NCI-H2081 treated with DMSO at 0.1 percent for 48 hours (cell line): Measurements from ENCODE around the gene DCDC2C.

Experiments
- DNase-seq: peaks from one replicate; lab custom pipeline; 2025; lab: John Stamatoyannopoulos, UW

The DCDC2C gene

GRCh38 chr2:3743951-3744555, 40.7 kb downstream of the DCDC2C start:
- DNase-seq = no peak

GRCh38 chr2:3745920-3746319, 42.5 kb downstream of the DCDC2C start:
- DNase-seq = no peak

GRCh38 chr2:3747032-3747654, 43.8 kb downstream of the DCDC2C start:
- no peak for DNase-seq

DNA sequence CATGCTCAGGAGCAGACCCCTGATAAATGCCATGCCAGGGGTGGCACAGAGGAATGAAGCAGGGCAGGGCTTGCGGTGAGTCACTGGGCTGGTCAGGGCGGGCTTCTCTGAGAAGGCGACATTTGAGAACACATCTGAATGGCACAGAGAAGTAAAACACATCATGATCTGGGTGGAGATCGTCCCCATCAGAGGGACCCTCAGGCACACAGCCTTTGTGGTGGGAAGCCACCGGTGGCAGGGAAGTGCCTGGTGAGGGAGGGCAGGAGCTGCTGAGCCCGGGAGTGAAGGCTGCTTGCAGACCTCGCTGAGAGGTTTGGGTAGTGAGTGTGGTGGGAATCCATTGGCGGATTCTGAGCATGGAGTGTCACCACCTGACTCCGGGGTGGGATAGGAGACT, 44.5 kb downstream of the DCDC2C start:
- DNase-seq = no peak

DNA sequence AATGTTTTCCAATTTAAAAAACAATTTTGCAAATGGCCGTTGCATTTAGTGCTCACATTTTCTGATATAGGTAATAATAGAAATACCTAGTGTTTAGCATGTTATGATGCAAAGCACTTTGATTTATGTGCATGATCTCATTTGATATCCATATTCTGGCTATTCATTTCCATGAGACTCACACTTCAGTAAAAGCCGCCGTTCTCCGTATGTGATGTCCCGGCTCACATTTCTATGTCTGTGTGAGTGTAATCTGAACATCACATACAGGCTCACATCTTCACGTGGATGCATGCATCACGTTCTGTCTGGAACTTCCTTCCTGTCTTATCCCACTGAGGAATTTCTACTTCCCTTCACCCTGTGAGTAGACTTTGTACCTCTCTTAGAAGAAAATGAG, 45.8 kb downstream of the DCDC2C start:
- no peak for DNase-seq

- no peak for DNase-seq
Observed at GRCh38 chr2:3751251-3751650, 47.9 kb downstream of the DCDC2C start.

DNA sequence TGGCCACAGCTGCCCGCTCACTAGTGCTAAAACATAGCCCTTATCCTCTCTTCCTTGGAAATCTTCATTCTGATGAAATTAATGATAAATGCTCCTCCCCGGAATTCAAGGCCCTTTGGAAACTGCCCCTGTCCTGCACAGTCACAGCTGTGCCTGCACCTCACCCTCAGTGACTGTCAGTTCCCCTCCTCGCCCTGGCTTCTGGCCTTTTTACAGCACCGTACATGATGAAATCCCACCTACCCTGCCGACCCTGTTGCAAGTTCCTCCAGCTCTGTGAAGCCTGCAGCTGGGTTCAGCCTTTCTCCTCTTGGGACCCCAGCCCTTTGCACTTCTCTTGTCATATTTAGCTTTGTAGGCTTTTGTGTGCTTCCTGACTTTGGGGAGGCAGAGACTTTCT, 48.4 kb downstream of the DCDC2C start:
- no peak for DNase-seq

GRCh38 chr2:3752376-3752775, 49.0 kb downstream of the DCDC2C start:
- no peak for DNase-seq

- no peak for DNase-seq
Observed at GRCh38 chr2:3753561-3753960, 50.2 kb downstream of the DCDC2C start.

DNA sequence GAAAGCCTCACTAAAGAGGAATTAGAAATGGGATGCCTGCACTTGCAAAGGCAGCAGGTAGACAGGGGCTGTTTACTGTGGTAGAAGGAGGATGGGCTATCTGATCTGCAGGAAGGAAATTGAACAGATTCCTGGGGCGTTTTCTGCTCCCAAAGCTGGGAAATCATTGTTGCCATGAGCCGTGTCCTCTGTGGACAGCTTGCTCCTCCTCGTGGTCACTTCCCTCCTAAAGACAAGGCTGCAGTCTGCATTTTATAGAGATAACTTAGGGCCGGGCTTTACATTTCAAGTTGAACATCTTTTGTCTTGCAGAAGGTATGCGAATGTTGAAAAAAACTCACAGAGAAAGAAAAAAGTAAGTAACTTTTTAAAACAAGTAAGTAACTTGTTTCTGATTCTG, 50.9 kb downstream of the DCDC2C start:
- no peak for DNase-seq

- no peak for DNase-seq
Observed at GRCh38 chr2:3754795-3755194, 51.4 kb downstream of the DCDC2C start.

DNA sequence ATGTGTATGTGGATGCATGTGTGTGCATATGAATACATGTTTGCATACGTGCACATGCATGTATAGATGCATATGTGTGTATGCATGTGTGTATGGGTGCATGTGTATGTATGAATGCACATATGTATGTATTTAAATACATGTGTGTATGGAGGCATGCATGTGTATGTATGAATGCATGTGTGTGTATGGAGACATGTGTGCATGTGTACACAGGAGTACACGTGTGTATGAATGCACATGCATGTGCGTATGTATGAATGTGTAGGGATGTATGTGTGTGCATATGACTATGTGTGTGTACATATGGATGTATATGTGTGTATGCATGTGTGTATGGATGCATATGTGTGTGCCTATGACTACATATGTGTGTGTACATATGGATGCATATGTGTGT, 51.9 kb downstream of the DCDC2C start:
- no peak for DNase-seq

DNA sequence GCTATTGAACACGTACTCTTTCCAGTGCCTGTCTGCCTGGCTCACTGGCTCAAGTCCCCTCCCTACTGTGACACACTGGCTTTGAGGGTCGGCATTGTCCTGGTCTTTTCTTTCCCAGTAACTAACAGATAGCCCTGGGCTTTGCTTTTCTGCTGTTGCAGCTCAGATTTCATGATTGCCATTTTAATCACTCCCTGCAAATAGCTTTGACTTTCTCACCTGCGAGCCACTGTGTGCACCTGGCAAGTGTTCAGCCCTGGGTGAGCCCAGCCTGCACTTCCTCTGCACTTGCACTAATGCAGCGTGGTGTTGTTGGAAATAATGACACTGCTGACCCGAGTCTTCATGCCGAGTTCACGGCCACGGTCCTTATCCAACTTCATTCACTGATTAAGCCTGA, 52.9 kb downstream of the DCDC2C start:
- peak; percentile 83 for DNase-seq

GRCh38 chr2:3758906-3759305, 55.5 kb downstream of the DCDC2C start:
- DNase-seq = no peak

DNA sequence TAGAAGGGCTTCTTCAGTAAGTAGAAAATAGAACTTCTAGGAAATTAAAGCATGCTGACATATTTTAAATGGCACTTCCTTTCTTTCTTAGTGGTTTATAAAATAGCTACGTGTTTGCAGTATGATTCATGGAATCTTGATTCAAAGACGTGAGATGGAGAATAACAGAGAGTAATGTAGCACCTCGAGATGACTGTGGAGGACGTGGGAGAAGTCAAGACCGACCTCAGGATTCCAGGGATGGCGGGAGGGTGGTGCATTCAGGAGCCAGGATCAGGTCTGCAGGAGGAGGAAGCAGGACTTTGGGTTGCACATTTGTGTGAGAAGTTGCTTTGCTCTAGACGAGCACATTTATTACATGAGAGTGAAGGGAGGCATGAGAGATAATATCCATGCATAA, 56.0 kb downstream of the DCDC2C start:
- DNase-seq = no peak

GRCh38 chr2:3759761-3760160, 56.4 kb downstream of the DCDC2C start:
- no peak for DNase-seq

DNA sequence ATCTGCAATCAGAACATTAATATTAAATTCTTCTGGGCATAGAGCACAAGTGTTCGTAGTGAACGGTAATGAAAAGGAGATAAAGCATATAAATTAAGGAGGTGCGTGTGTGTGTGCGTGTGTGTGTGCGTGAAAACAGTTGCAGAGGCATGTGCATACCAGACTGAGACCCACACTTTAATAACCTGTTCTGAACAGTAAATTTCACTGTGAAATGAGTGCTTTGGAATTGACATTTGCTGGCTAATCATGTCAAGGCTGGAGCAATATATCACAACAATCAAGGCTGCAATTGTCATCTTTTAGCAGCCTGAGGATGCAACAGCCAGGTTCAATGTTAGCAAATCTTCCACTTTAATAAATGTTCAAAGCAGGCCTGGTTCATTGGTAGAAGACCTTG, 57.9 kb downstream of the DCDC2C start:
- DNase-seq = no peak

GRCh38 chr2:3762771-3763447, 59.5 kb downstream of the DCDC2C start:
- DNase-seq = no peak

DNA sequence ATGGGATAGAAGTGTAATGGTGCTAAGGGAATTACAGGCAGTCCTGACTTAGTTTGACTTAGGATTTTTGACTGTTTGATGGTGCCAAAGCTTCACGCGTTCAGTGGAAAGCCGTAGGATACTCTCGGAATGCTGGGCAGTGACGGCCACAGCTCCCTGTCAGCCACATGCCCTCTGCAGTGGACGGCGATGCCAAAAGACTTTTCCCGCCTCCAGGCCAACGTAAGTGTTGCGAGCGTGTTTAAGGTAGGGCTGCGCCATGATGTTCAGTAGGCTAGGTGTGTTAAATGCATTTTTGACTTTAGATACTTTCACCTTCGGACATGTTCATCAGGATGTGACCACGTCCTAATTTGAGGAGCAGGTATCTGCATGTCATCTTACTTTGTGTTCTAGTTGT, 63.4 kb downstream of the DCDC2C start:
- DNase-seq = no peak

DNA sequence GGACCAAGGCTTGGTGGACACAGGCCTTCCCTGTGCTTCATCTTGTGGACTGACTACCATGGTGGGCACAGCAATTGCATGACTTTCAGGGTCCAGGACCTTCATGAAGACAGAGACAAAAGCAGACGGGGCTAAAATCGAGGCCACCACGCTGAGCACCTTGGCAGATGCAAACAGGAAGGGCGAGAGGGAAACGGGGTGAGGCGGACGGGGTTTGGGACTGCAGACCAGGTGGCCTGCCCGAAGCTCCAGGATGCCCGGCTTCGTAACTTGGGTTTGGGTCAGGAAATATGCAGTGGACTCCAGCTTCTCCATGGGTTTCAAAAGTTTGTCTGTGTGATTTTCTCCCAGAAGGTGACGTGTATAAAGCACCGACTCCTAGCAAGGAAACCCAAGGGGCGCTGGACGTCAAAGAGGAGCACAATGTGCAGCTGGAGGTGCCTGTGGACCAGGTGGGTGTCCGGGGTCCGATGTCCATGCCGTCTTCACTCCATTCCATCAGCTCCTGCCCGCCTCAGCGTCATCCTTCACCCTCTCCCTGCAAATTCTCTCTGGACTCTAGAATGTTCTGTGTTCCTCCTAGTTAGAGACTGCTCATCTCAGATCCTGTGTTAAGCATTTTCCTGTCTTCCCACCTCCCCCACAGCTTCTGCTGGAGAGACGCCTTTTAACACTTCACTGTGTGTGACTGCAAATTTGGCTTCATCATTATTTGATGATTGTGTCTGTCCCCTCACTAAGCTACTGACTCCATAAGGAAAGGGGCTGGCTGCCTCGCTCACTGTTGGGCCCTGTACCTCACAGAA, 65.8 kb downstream of the DCDC2C start:
- no peak for DNase-seq

- no peak for DNase-seq
Observed at GRCh38 chr2:3769766-3770165, 66.4 kb downstream of the DCDC2C start.

- no peak for DNase-seq
Observed at GRCh38 chr2:3770724-3771415, 67.5 kb downstream of the DCDC2C start.
